SU-DHL-6 (cell line): ENCODE results near the gene TSKU.

Experiments used
- H2AFZ ChIP-seq: fragments of 200-600 bp; sonication (generic); 2 replicates; pipeline ENCODE4 v1.6.1; 2014; ENCODE audit warnings: low read depth, mild to moderate bottlenecking, moderate library complexity, mixed read lengths, antibody characterized with exemption, low read length; ENCODE audit not compliant: severe bottlenecking
- H3F3A ChIP-seq: fragments of 200-600 bp; shearing (Covaris generic); 2 replicates; pipeline ENCODE4 v1.6.0; 2016; ENCODE audit warnings: antibody characterized with exemption, mild to moderate bottlenecking; ENCODE audit not compliant: insufficient read depth
- H3K27ac ChIP-seq: fragments of 200-600 bp; sonication (generic); 2 replicates; pipeline ENCODE4 v1.5.1; 2016; ENCODE audit warnings: low read depth, mild to moderate bottlenecking, low read length, moderate library complexity, mixed read lengths
- H3K27me3 ChIP-seq: fragments of 200-600 bp; sonication (generic), shearing (Covaris generic); 2 replicates; pipeline ENCODE4 v1.6.0; 2014; ENCODE audit warnings: mild to moderate bottlenecking, low read length
- H3K36me3 ChIP-seq: fragments of 200-600 bp; sonication (generic); 2 replicates; pipeline ENCODE4 v1.6.1; 2014; ENCODE audit warnings: mild to moderate bottlenecking, low read length, mixed read lengths
- H3K4me2 ChIP-seq: fragments of 300-600, 200-600 bp; shearing (Covaris generic), sonication (generic); 2 replicates; pipeline ENCODE4 v1.6.0; 2014; ENCODE audit warnings: low read length, low read depth, mild to moderate bottlenecking; ENCODE audit not compliant: poor library complexity, severe bottlenecking
- H3K4me3 ChIP-seq: fragments of 200-600 bp; sonication (generic); 2 replicates; pipeline ENCODE4 v1.5.1; 2014; ENCODE audit warnings: antibody characterized with exemption, low read length, mild to moderate bottlenecking, mixed read lengths; ENCODE audit not compliant: insufficient read depth, poor library complexity, severe bottlenecking
- H3K79me2 ChIP-seq: fragments of 200-600 bp; sonication (generic); 2 replicates; pipeline ENCODE4 v1.6.1; 2014; ENCODE audit warnings: mild to moderate bottlenecking, low read length, moderate library complexity; ENCODE audit not compliant: insufficient read depth
- H3K9ac ChIP-seq: fragments of 200-600 bp; sonication (generic); 2 replicates; pipeline ENCODE4 v1.7.0; 2014; ENCODE audit warnings: mild to moderate bottlenecking, low read length
- H3K9me2 ChIP-seq: fragments of 200-600 bp; sonication (generic); replicated peaks from 2 replicates; pipeline ENCODE4 v1.6.1; 2014; ENCODE audit warnings: low read length; ENCODE audit not compliant: insufficient read depth
- H3K9me3 ChIP-seq: fragments of 200-600 bp; sonication (generic); 2 replicates; pipeline ENCODE4 v1.6.1; 2014; ENCODE audit warnings: low read length, mixed read lengths; ENCODE audit not compliant: insufficient read depth
- H4K20me1 ChIP-seq: fragments of 200-600 bp; sonication (generic); 2 replicates; pipeline ENCODE4 v1.6.1; 2014; ENCODE audit warnings: low read depth, mild to moderate bottlenecking, antibody characterized with exemption, low read length, moderate library complexity, mixed read lengths
- EZH2phosphoT487 ChIP-seq: fragments of 200-600 bp; sonication (generic), shearing (Covaris generic); conservative IDR thresholded peaks from 2 replicates; pipeline ENCODE4 v1.6.1; 2018; ENCODE audit warnings: mild to moderate bottlenecking, antibody characterized with exemption, low read length, moderate library complexity, mixed read lengths
- TF ChIP-seq, protein P1 (sequence below): fragments of 200-600 bp; sonication (generic); IDR thresholded peaks from one replicate; pipeline ENCODE4 v1.5.1; 2017; ENCODE audit warnings: antibody characterized with exemption, mild to moderate bottlenecking, low read length, moderate library complexity; ENCODE audit not compliant: insufficient read depth, poor library complexity, severe bottlenecking

TSKU gene

DNA sequence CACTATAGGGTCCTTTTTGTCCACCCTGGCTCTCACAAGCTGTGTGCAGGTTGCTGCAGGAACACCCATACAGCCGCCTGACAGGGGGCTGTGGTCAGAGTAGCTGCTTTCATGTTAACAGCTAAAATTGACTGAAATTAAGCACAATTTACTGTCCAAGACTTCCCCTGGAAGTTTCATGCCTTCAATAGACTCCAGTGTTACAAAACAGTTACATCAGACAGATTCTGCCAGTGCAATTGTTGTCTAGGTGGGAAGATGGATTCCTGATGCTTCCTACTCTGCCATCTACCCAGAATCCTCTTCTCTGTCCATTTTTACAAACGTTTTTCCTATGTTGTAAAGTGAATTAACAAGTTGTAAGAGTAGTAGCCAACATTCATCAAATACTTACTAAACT is 5.3 kb upstream of the TSKU start:
- no peak overlapping the region for H3K9ac ChIP-seq
- H4K20me1 ChIP-seq, result no peaks in the 10 kb centered on the region
- H3K36me3 ChIP-seq, result no peaks in the 10 kb centered on the region
- no peak overlapping the region for H2AFZ ChIP-seq
- H3K4me2 ChIP-seq, result no peak overlapping the region
- H3K79me2 ChIP-seq, result no peaks in the 10 kb centered on the region
- H3K27me3 ChIP-seq, result no peaks in the 10 kb centered on the region
- no peak overlapping the region for H3K4me3 ChIP-seq
- no peak overlapping the region for H3K27ac ChIP-seq
- H3F3A ChIP-seq, result no peaks in the 10 kb centered on the region
- TF ChIP-seq, protein P1, sequence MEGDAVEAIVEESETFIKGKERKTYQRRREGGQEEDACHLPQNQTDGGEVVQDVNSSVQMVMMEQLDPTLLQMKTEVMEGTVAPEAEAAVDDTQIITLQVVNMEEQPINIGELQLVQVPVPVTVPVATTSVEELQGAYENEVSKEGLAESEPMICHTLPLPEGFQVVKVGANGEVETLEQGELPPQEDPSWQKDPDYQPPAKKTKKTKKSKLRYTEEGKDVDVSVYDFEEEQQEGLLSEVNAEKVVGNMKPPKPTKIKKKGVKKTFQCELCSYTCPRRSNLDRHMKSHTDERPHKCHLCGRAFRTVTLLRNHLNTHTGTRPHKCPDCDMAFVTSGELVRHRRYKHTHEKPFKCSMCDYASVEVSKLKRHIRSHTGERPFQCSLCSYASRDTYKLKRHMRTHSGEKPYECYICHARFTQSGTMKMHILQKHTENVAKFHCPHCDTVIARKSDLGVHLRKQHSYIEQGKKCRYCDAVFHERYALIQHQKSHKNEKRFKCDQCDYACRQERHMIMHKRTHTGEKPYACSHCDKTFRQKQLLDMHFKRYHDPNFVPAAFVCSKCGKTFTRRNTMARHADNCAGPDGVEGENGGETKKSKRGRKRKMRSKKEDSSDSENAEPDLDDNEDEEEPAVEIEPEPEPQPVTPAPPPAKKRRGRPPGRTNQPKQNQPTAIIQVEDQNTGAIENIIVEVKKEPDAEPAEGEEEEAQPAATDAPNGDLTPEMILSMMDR, result no peak
- no peak for TF ChIP-seq EZH2phosphoT487
- no peaks in the 10 kb centered on the region for H3K9me3 ChIP-seq
- no peaks in the 10 kb centered on the region for H3K9me2 ChIP-seq

DNA sequence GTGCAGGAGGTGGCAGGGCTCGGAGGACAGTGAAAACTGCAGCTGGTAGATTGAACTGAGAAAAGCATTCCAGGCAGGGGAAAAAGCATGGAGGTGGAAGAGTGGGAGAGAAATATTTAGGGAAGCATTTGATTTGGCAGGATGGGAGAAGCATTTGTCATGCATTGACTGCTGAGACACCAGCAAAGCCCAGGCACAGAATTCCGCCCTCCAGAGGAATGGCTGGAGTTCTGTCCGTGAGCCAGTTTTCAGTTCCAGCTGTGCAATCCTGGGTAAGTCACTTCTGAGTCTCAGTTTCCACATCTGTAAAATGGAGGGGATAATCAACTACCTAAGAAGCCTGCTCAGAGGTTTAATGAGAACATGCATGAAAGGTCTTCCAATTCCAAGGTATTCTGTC is 4.3 kb upstream of the TSKU start:
- no peak overlapping the region for H2AFZ ChIP-seq
- no peak for TF ChIP-seq EZH2phosphoT487
- TF ChIP-seq, protein P1, result no peak
- H4K20me1 ChIP-seq, result no peaks in the 10 kb centered on the region
- no peaks in the 10 kb centered on the region for H3F3A ChIP-seq
- H3K79me2 ChIP-seq, result no peaks in the 10 kb centered on the region
- no peak overlapping the region for H3K4me2 ChIP-seq
- H3K9me3 ChIP-seq, result no peaks in the 10 kb centered on the region
- H3K27ac ChIP-seq, result no peak overlapping the region
- H3K36me3 ChIP-seq, result no peaks in the 10 kb centered on the region
- no peaks in the 10 kb centered on the region for H3K9me2 ChIP-seq
- H3K9ac ChIP-seq, result no peak overlapping the region
- no peaks in the 10 kb centered on the region for H3K27me3 ChIP-seq
- H3K4me3 ChIP-seq, result no peak overlapping the region

DNA sequence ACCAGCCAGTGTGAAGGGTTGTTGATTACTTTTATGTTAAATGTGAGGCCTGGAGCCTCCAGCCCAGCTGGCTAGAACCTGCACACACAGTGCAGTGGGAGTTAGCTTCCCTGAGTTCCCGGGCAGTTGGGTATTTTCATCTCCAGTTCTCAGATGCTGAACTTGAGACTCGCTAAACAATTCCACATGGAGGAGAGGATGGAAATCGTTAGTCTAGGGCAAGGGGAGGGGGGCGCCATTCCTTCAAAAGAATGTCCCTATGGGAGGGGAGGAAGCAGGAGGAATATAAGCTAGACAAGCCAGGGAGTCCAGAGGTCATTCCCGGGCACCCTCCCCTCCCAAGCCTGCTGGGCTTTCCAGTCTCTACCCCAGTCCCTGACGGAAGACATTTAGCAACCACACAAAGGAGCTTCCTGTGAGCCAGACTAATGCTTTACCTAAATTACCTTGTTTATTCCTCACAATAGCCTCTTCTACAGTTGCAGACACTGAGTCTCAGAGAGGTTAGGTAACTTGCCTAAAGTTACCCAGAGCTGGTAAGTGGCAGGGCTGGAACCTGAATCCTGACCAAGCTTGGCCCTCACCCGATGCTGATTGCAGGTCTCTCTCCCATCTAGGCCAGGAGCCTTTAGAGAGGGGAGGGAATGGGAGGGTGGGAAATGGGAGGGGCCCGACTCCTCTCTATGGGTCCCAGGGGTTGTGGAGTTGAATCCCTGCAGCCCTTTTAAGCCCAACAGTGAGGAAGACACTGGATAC is 1.9 kb upstream of the TSKU start:
- TF ChIP-seq, protein P1, result no peak
- TF ChIP-seq EZH2phosphoT487, result no peak
- no peaks in the 10 kb centered on the region for H3K79me2 ChIP-seq
- H3K36me3 ChIP-seq, result no peaks in the 10 kb centered on the region
- H3K4me2 ChIP-seq, result no peak overlapping the region
- H3K9me3 ChIP-seq, result no peaks in the 10 kb centered on the region
- no peaks in the 10 kb centered on the region for H3K9me2 ChIP-seq
- no peak overlapping the region for H2AFZ ChIP-seq
- H3K27me3 ChIP-seq, result no peaks in the 10 kb centered on the region
- no peak overlapping the region for H3K4me3 ChIP-seq
- no peaks in the 10 kb centered on the region for H4K20me1 ChIP-seq
- H3K27ac ChIP-seq, result no peak overlapping the region
- no peak overlapping the region for H3K9ac ChIP-seq
- no peaks in the 10 kb centered on the region for H3F3A ChIP-seq
